ENCODE data around the gene KIF17.

The KIF17 gene

DNA sequence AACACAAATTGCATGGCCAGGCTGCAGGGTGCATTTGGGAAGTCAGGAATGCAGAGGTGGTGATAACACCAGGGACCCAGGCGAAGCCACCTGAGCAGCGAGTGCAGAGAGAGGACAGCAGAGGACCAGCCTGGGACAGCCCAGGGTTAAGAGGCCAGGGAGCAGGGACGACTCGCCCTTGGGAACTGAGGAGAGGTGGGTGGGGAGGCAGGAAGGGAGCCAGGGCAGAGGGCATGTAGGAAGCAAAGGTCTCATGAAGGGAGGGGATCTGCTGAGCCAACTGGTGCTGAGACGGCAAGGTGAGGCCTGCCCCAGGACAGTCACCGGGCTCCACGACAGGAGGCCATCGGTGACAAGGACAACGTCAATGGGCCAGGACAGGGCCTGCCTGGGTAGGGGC lies 16.4 kb downstream of the KIF17 start:
- Histone ChIP-seq H3K27me3 (ENCODE audit: control insufficient read depth in 1 of 2, insufficient read depth in 2 of 2, low read length in 2 of 2) (no peaks in the 10 kb centered on the region), H3K4me1 (ENCODE audit: control insufficient read depth in 1 of 2, insufficient read depth in 2 of 2, low read length in 2 of 2) (peaks cover 10% of the 10 kb centered on the region in 2 donors)

DNA sequence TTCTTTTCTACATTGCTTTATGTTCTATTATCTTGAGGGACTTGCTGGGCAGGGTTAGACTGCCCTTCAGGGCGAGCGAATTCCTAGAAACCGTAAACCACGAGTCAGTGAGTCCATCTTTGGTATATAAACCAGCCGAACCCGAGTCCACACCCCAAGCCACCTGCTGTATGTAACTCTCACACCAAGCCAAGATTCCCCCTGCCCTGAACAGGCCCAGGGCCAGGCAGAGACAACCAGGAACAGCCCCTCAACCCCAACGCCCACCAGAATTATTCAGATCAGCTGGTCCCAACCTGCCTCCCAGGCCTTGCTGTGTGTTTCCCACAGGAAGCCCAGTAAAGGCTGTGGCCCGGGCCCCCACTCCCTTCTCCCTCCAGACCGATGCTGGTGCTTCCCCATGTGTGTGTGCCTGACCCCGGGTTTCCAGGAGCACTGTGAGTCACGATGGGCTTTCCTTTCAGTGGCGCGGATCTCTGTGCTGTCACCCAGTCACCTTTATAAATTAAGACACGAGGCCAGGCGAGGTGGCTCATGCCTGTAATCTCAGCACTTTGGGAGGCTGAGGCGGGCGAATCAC lies 17.1 kb downstream of the KIF17 start:
- H3K4me3 ChIP-seq (ENCODE audit: low read depth in 1 of 2, low read length in 2 of 2): no peak overlapping the region
- H3K4me1 ChIP-seq (ENCODE audit: control insufficient read depth in 1 of 2, insufficient read depth in 2 of 2, low read length in 2 of 2): peaks cover 10 to 13% of the 10 kb centered on the region in 2 donors
- H3K9ac ChIP-seq (ENCODE audit: low read depth in 1 of 2, low read length in 2 of 2): no peak overlapping the region
- H3K27ac ChIP-seq (ENCODE audit: low read depth, low read length): no peak overlapping the region
- H3K36me3 ChIP-seq (ENCODE audit: control insufficient read depth in 1 of 2, insufficient read depth in 2 of 2, low read length in 2 of 2): no peaks in the 10 kb centered on the region
- no peaks in the 10 kb centered on the region for H3K27me3 ChIP-seq (ENCODE audit: control insufficient read depth in 1 of 2, insufficient read depth in 2 of 2, low read length in 2 of 2)
- no peaks in the 10 kb centered on the region for H3K9me3 ChIP-seq (ENCODE audit: control insufficient read depth in 1 of 2, low read length in 2 of 2)

More for the DNA sequence above, 16.4 kb downstream of the KIF17 start:
- H3K4me3 ChIP-seq (ENCODE audit: low read depth in 1 of 2, low read length in 2 of 2): no peak overlapping the region
- no peaks in the 10 kb centered on the region for H3K9me3 ChIP-seq (ENCODE audit: control insufficient read depth in 1 of 2, low read length in 2 of 2)
- no peak overlapping the region for H3K27ac ChIP-seq (ENCODE audit: low read depth, low read length)
- no peaks in the 10 kb centered on the region for H3K36me3 ChIP-seq (ENCODE audit: control insufficient read depth in 1 of 2, insufficient read depth in 2 of 2, low read length in 2 of 2)
- no peak overlapping the region for H3K9ac ChIP-seq (ENCODE audit: low read depth in 1 of 2, low read length in 2 of 2)

DNA sequence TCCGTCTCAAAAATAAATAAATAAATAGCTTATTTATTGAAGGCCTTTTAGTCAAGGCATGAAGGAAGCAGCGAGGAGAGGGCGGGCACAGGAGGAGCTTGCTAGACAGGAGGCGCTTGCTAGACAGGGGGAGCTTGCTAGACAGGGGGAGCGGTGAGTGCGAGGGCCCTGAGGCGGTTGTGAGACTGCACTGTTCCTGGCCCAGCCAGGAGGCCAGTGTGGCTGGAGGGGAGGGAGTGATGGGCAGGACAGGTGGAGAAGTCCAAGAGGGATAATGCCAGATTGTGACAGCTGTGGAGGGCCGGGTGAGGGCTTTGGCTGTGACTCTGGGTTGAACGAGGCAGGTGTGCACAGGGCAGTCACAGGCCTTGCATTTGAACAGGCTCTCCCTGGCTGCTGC lies 18.2 kb downstream of the KIF17 start:
- no peaks in the 10 kb centered on the region for H3K36me3 ChIP-seq (ENCODE audit: control insufficient read depth in 1 of 2, insufficient read depth in 2 of 2, low read length in 2 of 2)

DNA sequence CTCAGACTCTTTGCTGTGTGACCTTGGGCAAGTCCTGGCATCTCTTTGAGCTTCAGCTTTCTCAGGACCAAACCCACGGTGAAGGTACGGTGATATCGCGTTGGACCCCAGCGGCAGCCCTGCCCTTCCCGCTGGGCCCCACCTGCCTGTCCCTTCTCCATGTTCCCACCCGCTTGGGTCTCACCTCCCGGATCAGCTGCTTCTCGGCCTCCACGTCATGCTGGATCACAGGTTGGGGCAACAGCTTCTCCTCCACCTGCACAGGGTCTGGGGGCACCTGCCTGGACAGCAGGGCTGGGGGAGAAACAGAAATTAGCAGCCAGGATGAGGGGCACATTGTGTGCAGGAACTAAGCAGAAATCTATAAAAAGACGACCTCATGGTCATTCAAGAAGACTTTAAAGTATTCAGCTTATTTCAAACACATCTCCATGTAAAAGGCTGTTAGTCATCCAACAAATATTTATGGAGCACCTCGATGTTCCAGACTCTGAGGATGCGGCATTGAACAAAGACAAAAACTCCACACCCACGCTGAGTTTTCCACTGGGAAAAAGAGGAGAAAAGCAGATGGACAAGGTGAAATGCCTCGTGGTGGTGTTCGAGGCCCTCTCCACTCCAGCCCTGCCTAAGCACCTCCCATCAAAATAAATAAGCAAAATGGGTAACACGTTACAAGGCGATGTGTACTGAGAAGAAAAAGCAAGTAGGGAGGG lies 19.5 kb downstream of the KIF17 start:
- Histone ChIP-seq H3K4me1 (ENCODE audit: control insufficient read depth in 1 of 2, insufficient read depth in 2 of 2, low read length in 2 of 2) (peaks cover 10 to 13% of the 10 kb centered on the region in 2 donors), H3K9me3 (ENCODE audit: control insufficient read depth in 1 of 2, low read length in 2 of 2) (no peaks in the 10 kb centered on the region), H3K27ac (ENCODE audit: low read depth, low read length) (no peak overlapping the region), H3K4me3 (ENCODE audit: low read depth in 1 of 2, low read length in 2 of 2) (no peak overlapping the region), H3K36me3 (ENCODE audit: control insufficient read depth in 1 of 2, insufficient read depth in 2 of 2, low read length in 2 of 2) (no peaks in the 10 kb centered on the region), H3K27me3 (ENCODE audit: control insufficient read depth in 1 of 2, insufficient read depth in 2 of 2, low read length in 2 of 2) (no peaks in the 10 kb centered on the region), H3K9ac (ENCODE audit: low read depth in 1 of 2, low read length in 2 of 2) (no peak overlapping the region)

More for the DNA sequence above, 18.2 kb downstream of the KIF17 start:
- no peaks in the 10 kb centered on the region for H3K9me3 ChIP-seq (ENCODE audit: control insufficient read depth in 1 of 2, low read length in 2 of 2)
- no peak overlapping the region for H3K27ac ChIP-seq (ENCODE audit: low read depth, low read length)
- H3K4me1 ChIP-seq (ENCODE audit: control insufficient read depth in 1 of 2, insufficient read depth in 2 of 2, low read length in 2 of 2): peaks cover 10 to 13% of the 10 kb centered on the region in 2 donors
- H3K4me3 ChIP-seq (ENCODE audit: low read depth in 1 of 2, low read length in 2 of 2): no peak overlapping the region
- no peaks in the 10 kb centered on the region for H3K27me3 ChIP-seq (ENCODE audit: control insufficient read depth in 1 of 2, insufficient read depth in 2 of 2, low read length in 2 of 2)
- H3K9ac ChIP-seq (ENCODE audit: low read depth in 1 of 2, low read length in 2 of 2): no peak overlapping the region

DNA sequence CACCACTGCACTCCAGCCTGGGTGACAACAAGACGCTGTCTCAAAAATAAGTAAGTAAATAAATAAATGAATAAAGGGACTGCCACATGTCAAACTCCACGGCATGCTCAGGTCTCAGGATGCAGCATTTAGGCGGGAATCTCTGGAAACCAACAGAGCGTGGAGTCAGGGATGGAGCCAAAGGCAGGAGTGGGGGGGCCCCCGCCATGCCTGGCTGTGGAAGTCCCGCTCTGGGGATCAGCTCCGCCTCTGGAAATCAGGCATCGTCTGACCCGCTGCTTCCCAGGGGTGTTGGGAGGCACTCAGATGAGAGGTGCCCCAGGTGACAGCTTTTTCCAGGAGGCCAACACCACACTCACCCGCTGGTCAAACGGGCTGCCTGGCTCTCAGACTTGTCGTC lies 20.2 kb downstream of the KIF17 start:
- no peaks in the 10 kb centered on the region for H3K27me3 ChIP-seq (ENCODE audit: control insufficient read depth in 1 of 2, insufficient read depth in 2 of 2, low read length in 2 of 2)
- peaks cover 10 to 13% of the 10 kb centered on the region in 2 donors for H3K4me1 ChIP-seq (ENCODE audit: control insufficient read depth in 1 of 2, insufficient read depth in 2 of 2, low read length in 2 of 2)
- no peak overlapping the region for H3K27ac ChIP-seq (ENCODE audit: low read depth, low read length)
- H3K36me3 ChIP-seq (ENCODE audit: control insufficient read depth in 1 of 2, insufficient read depth in 2 of 2, low read length in 2 of 2): no peaks in the 10 kb centered on the region
- no peaks in the 10 kb centered on the region for H3K9me3 ChIP-seq (ENCODE audit: control insufficient read depth in 1 of 2, low read length in 2 of 2)
- H3K4me3 ChIP-seq (ENCODE audit: low read depth in 1 of 2, low read length in 2 of 2): no peak overlapping the region
- no peak overlapping the region for H3K9ac ChIP-seq (ENCODE audit: low read depth in 1 of 2, low read length in 2 of 2)

DNA sequence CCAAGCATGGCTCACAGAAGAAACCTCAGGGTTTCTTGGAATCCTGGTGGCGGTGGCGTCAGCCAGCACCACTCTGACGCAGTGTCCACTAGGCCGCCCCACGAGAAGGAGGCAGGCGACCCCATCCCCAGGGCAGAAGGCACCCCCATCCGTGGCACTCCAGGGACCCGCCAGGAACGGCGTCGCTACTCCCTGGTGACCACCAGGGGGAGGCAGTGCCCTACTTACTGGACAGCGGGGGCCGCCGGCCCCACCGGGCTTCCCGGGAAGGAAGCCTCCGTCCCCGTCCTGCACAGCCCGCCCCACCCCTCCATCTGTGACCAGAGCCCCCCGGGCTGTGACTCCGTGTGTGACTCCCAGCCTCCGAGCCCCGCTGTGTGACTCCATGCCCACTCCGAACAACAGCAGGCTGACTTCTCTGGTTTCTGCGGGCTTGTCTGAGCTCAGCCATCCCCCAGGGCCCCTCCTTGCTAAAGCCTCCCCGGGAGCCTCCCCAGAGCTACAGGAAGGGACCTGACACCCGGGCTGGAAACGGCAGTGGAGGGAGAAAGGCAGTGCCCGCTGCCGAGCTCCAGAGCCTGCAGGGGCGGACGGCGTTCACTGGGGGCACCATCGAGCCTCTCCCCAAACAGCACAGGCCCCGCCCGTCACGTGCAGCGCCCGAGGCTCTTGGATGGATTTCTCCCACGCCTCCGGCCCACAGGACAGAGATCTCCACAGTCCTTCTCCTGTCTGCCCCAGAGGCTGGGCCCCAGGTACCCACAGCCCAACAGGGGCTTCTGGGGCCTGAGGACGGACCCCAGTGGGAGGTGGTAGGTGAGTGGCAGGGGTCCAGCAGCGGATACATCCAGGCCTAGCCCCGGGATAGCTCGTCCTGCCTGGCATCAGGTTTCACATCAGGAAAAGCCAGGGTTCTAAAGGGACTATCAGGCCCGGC lies 21.1 kb downstream of the KIF17 start:
- no peaks in the 10 kb centered on the region for H3K9me3 ChIP-seq (ENCODE audit: control insufficient read depth in 1 of 2, low read length in 2 of 2)
- peak overlapping the region; percentile 54 to 70 for H3K9ac ChIP-seq (ENCODE audit: low read depth in 1 of 2, low read length in 2 of 2)
- H3K4me1 ChIP-seq (ENCODE audit: control insufficient read depth in 1 of 2, insufficient read depth in 2 of 2, low read length in 2 of 2): peaks cover 3 to 9% of the 10 kb centered on the region in 2 donors
- H3K27ac ChIP-seq (ENCODE audit: low read depth, low read length): peak overlapping the region; percentile 49
- H3K36me3 ChIP-seq (ENCODE audit: control insufficient read depth in 1 of 2, insufficient read depth in 2 of 2, low read length in 2 of 2): no peaks in the 10 kb centered on the region
- H3K4me3 ChIP-seq (ENCODE audit: low read depth in 1 of 2, low read length in 2 of 2): peak overlapping the region; percentile 73
- no peaks in the 10 kb centered on the region for H3K27me3 ChIP-seq (ENCODE audit: control insufficient read depth in 1 of 2, insufficient read depth in 2 of 2, low read length in 2 of 2)

DNA sequence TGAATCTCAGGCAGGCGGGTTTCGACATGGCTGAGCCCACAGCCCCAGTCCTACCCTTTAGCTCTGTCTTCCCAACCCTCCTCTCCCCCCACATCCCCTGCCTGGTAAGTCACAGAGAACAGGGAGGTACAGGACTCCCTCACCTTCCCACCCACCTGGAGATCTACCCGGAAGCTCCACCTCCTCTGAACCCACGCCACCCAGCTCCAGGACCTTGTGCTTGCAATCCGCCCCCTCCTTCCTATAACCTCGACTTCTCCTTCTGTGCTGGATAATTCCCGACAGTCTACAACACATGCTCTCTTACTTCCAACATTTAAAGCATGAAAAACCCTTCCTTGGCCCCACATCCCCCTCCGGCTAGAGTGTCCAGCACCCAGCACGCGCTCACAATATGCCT lies 22.3 kb downstream of the KIF17 start:
- no peaks in the 10 kb centered on the region for H3K27me3 ChIP-seq (ENCODE audit: control insufficient read depth in 1 of 2, insufficient read depth in 2 of 2, low read length in 2 of 2)
- no peak overlapping the region for H3K9ac ChIP-seq (ENCODE audit: low read depth in 1 of 2, low read length in 2 of 2)
- no peak overlapping the region for H3K4me3 ChIP-seq (ENCODE audit: low read depth in 1 of 2, low read length in 2 of 2)
- no peak overlapping the region for H3K27ac ChIP-seq (ENCODE audit: low read depth, low read length)
- H3K9me3 ChIP-seq (ENCODE audit: control insufficient read depth in 1 of 2, low read length in 2 of 2): no peaks in the 10 kb centered on the region
- peaks cover 0 to 9% of the 10 kb centered on the region in 2 donors for H3K4me1 ChIP-seq (ENCODE audit: control insufficient read depth in 1 of 2, insufficient read depth in 2 of 2, low read length in 2 of 2)
- H3K36me3 ChIP-seq (ENCODE audit: control insufficient read depth in 1 of 2, insufficient read depth in 2 of 2, low read length in 2 of 2): no peaks in the 10 kb centered on the region

DNA sequence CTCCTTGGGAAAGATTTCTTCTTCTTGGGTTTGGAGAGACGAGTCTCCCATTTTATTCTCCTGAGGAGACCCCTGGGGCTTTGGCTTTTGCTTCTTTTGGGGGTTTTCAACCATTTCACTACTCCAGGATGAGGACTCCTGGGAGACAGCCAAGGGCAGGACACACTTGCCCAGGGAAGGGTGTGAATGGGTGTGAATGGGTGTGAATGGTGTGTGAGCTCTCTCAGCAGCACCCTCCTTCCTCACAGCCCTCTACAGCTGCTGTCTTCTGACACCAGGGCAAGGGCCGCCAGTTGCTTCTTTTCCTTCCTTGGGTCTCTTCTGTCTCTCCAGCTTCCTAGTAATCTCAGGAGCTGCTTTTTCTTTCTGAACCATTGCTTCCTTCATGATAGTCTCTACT lies 24.2 kb downstream of the KIF17 start:
- no peak overlapping the region for H3K9ac ChIP-seq (ENCODE audit: low read depth in 1 of 2, low read length in 2 of 2)
- no peaks in the 10 kb centered on the region for H3K27me3 ChIP-seq (ENCODE audit: control insufficient read depth in 1 of 2, insufficient read depth in 2 of 2, low read length in 2 of 2)
- no peaks in the 10 kb centered on the region for H3K36me3 ChIP-seq (ENCODE audit: control insufficient read depth in 1 of 2, insufficient read depth in 2 of 2, low read length in 2 of 2)
- H3K4me3 ChIP-seq (ENCODE audit: low read depth in 1 of 2, low read length in 2 of 2): no peak overlapping the region
- no peak overlapping the region for H3K27ac ChIP-seq (ENCODE audit: low read depth, low read length)
- no peaks in the 10 kb centered on the region for H3K9me3 ChIP-seq (ENCODE audit: control insufficient read depth in 1 of 2, low read length in 2 of 2)
- H3K4me1 ChIP-seq (ENCODE audit: control insufficient read depth in 1 of 2, insufficient read depth in 2 of 2, low read length in 2 of 2): peaks cover 0 to 9% of the 10 kb centered on the region in 2 donors

DNA sequence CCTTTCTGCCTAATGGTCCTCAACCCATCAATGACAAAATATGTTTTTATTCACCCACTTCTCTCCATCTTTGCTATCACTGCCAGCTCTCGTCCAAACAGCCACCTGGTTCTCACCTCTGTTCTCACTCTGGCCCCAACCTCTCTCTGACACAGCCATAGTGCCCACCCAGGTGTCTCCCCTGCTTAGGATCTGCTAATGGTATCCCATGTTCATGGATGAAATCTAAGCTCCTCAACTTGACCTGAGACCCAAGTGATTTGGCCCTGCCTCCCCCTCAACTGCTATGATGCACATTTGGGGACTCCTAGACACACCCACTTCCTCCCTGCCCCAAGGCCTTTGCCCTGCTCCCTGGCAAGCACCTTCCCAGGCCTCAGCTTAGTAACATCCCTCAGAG lies 25.9 kb downstream of the KIF17 start:
- Histone ChIP-seq H3K9ac (ENCODE audit: low read depth in 1 of 2, low read length in 2 of 2) (no peak overlapping the region), H3K27me3 (ENCODE audit: control insufficient read depth in 1 of 2, insufficient read depth in 2 of 2, low read length in 2 of 2) (no peaks in the 10 kb centered on the region), H3K36me3 (ENCODE audit: control insufficient read depth in 1 of 2, insufficient read depth in 2 of 2, low read length in 2 of 2) (no peaks in the 10 kb centered on the region), H3K4me1 (ENCODE audit: control insufficient read depth in 1 of 2, insufficient read depth in 2 of 2, low read length in 2 of 2) (peaks cover 0 to 5% of the 10 kb centered on the region in 2 donors), H3K27ac (ENCODE audit: low read depth, low read length) (no peak overlapping the region), H3K9me3 (ENCODE audit: control insufficient read depth in 1 of 2, low read length in 2 of 2) (no peaks in the 10 kb centered on the region), H3K4me3 (ENCODE audit: low read depth in 1 of 2, low read length in 2 of 2) (no peak overlapping the region)

DNA sequence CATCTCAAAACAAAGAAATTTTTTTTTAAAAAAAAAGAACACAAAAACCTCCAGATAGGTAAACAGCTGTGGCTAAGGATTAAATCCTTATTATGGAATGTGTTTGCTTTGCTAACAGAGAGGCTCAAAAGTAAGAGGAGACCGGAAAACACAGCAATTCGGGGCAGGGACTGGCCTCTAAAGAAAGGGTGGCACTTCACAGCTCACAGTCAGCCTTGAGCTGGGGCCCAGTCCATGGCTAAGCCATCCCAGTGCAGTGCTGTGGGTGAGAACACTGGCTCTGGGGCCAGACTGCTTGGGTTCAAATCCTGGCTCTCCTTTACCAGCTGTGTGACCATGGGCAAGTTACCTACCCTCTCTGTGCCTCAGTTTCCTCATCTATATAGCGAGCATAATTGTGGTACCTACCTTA lies 28.2 kb downstream of the KIF17 start:
- Histone ChIP-seq H3K9ac (ENCODE audit: low read depth in 1 of 2, low read length in 2 of 2) (no peak overlapping the region), H3K27me3 (ENCODE audit: control insufficient read depth in 1 of 2, insufficient read depth in 2 of 2, low read length in 2 of 2) (no peaks in the 10 kb centered on the region), H3K36me3 (ENCODE audit: control insufficient read depth in 1 of 2, insufficient read depth in 2 of 2, low read length in 2 of 2) (no peaks in the 10 kb centered on the region), H3K27ac (ENCODE audit: low read depth, low read length) (no peak overlapping the region), H3K4me1 (ENCODE audit: control insufficient read depth in 1 of 2, insufficient read depth in 2 of 2, low read length in 2 of 2) (no peaks in the 10 kb centered on the region), H3K9me3 (ENCODE audit: control insufficient read depth in 1 of 2, low read length in 2 of 2) (no peaks in the 10 kb centered on the region), H3K4me3 (ENCODE audit: low read depth in 1 of 2, low read length in 2 of 2) (no peak overlapping the region)
